Neuronal stem cell (in vitro differentiated cells): ENCODE results near the gene KCNQ1.
A peak's percentile ranks its signal among the peaks of the same experiment; 100 is the strongest.

ENCODE experiments used
- DNase-seq: peaks from one replicate; pipeline ENCODE4 v3.0.0-alpha.2; 2013; ENCODE audit warnings: low spot score
- H2AFZ ChIP-seq: one replicate; pipeline ENCODE4 v1.6.1; 2013; ENCODE audit warnings: mild to moderate bottlenecking, low read length, inconsistent platforms
- H2AK5ac ChIP-seq: 2 replicates; pipeline ENCODE4 v1.6.1; 2013; ENCODE audit warnings: low read depth, mild to moderate bottlenecking, inconsistent platforms, low read length, moderate library complexity, mixed read lengths
- H2BK120ac ChIP-seq: 2 replicates; pipeline ENCODE4 v1.6.1; 2013; ENCODE audit warnings: low read depth, mild to moderate bottlenecking, inconsistent platforms, low read length, moderate library complexity, mixed read lengths
- H2BK12ac ChIP-seq: one replicate; pipeline ENCODE4 v1.6.1; 2013; ENCODE audit warnings: low read length, inconsistent platforms
- H2BK15ac ChIP-seq: 2 replicates; pipeline ENCODE4 v1.6.1; 2013; ENCODE audit warnings: mild to moderate bottlenecking, low read length, inconsistent platforms, mixed read lengths
- H2BK5ac ChIP-seq: one replicate; pipeline ENCODE4 v1.6.1; 2013; ENCODE audit warnings: inconsistent platforms, mild to moderate bottlenecking, low read length, moderate library complexity
- H3K14ac ChIP-seq: one replicate; pipeline ENCODE4 v1.6.1; 2013; ENCODE audit warnings: low read length, inconsistent platforms
- H3K18ac ChIP-seq: 2 replicates; pipeline ENCODE4 v1.6.1; 2013; ENCODE audit warnings: low read length, inconsistent platforms
- H3K23ac ChIP-seq: 2 replicates; pipeline ENCODE4 v1.6.1; 2013; ENCODE audit warnings: low read depth, mild to moderate bottlenecking, mixed read lengths, low read length, inconsistent platforms; ENCODE audit not compliant: poor library complexity
- H3K27ac ChIP-seq: replicated peaks from 3 replicates; pipeline ENCODE4 v1.5.1; 2013; ENCODE audit warnings: low read length, inconsistent platforms
- H3K27me3 ChIP-seq, 3 experiments: 2 replicates each; pipeline ENCODE4 v1.6.1; 2013; ENCODE audit warnings: low read length in 3 of 3, mild to moderate bottlenecking in 2 of 3, inconsistent platforms in 1 of 3, low read depth in 1 of 3, mixed read lengths in 1 of 3, moderate library complexity in 1 of 3; ENCODE audit not compliant: control insufficient read depth in 3 of 3, insufficient read depth in 3 of 3
- H3K36me3 ChIP-seq, 2 donors: replicated peaks in 1 of 2; 2 replicates each; pipeline ENCODE4 v1.6.1; 2013; ENCODE audit warnings: low read length in 2 of 2; ENCODE audit not compliant: control insufficient read depth in 2 of 2, insufficient read depth in 2 of 2
- H3K4ac ChIP-seq: 2 replicates; pipeline ENCODE4 v1.6.1; 2013; ENCODE audit warnings: inconsistent platforms, mild to moderate bottlenecking, low read length, moderate library complexity
- H3K4me1 ChIP-seq, 2 donors: 1 replicate in 1 of 2; 2 replicates in 1 of 2; pipeline ENCODE4 v1.6.1; 2013; ENCODE audit warnings: low read length in 2 of 2, low read depth in 1 of 2; ENCODE audit not compliant: control insufficient read depth in 2 of 2, insufficient read depth in 1 of 2
- H3K4me2 ChIP-seq: one replicate; pipeline ENCODE4 v1.6.1; 2013; ENCODE audit warnings: mild to moderate bottlenecking, low read length, inconsistent platforms; ENCODE audit not compliant: insufficient read depth, poor library complexity, severe bottlenecking
- H3K4me3 ChIP-seq, 2 donors: 2 replicates each; pipeline ENCODE4 v1.5.1; 2013; ENCODE audit warnings: low read length in 2 of 2, mild to moderate bottlenecking in 2 of 2, inconsistent platforms in 1 of 2, moderate library complexity in 1 of 2
- H3K79me1 ChIP-seq: one replicate; pipeline ENCODE4 v1.6.1; 2013; ENCODE audit warnings: low read depth, mild to moderate bottlenecking, inconsistent platforms, low read length, moderate library complexity
- H3K9ac ChIP-seq: one replicate; pipeline ENCODE4 v1.6.1; 2013; ENCODE audit warnings: mild to moderate bottlenecking, low read depth, low read length, inconsistent platforms; ENCODE audit not compliant: poor library complexity
- H3K9me3 ChIP-seq, 2 donors: replicated peaks in 1 of 2; 2 replicates each; pipeline versions ENCODE3 to v1.6.1; 2013; ENCODE audit warnings: low read length in 2 of 2, mild to moderate bottlenecking in 2 of 2, inconsistent platforms in 1 of 2, low read depth in 1 of 2, mixed read lengths in 1 of 2, moderate library complexity in 1 of 2; ENCODE audit not compliant: control insufficient read depth in 2 of 2, insufficient read depth in 1 of 2
- H4K8ac ChIP-seq: one replicate; pipeline ENCODE4 v1.6.1; 2013; ENCODE audit warnings: low read depth, mild to moderate bottlenecking, inconsistent platforms, low read length, moderate library complexity
- H4K91ac ChIP-seq: one replicate; pipeline ENCODE4 v1.6.1; 2013; ENCODE audit warnings: low read length, low read depth, mild to moderate bottlenecking, inconsistent platforms; ENCODE audit not compliant: poor library complexity
- WGBS, 2 donors: extraction: QIAGEN DNeasy Blood & Tissue Kit; methylation state at CpG; one replicate each; pipeline ENCODE4 v1.1.7; 2013; ENCODE audit warnings: missing lambda C conversion rate in 2 of 2, mixed read lengths in 1 of 2; ENCODE audit not compliant: insufficient read length in 2 of 2, insufficient replicate concordance in 1 of 2; ENCODE audit errors: extremely low coverage in 2 of 2; 5-methylcytosine and 5-hydroxymethylcytosine counted together

KCNQ1 gene

GRCh38 chr11:2748814-2749554 lies 304.2 kb downstream of the KCNQ1 start:
- Histone ChIP-seq H3K18ac (peak overlapping the region; percentile 82), H3K9ac (peak overlapping the region; percentile 9), H2BK15ac (peak overlapping the region; percentile 66), H4K8ac (no peak overlapping the region), H2BK12ac (peak overlapping the region; percentile 52), H3K23ac (no peak overlapping the region), H3K14ac (no peak overlapping the region), H3K9me3 (no peaks in the 10 kb centered on the region), H3K4me1 (peaks cover 0 to 9% of the 10 kb centered on the region in 2 donors), H2AFZ (no peak overlapping the region), H3K27me3 (peaks cover 0 to 37% (median 0%) of the 10 kb centered on the region in 3 experiments), H3K27ac (no peak overlapping the region), H3K4me2 (no peak overlapping the region), H3K4me3 (no peak overlapping the region), H3K36me3 (no peaks in the 10 kb centered on the region), H2AK5ac (peak overlapping the region; percentile 89), H4K91ac (peak overlapping the region; percentile 60), H2BK5ac (peak overlapping the region; percentile 39), H3K79me1 (no peaks in the 10 kb centered on the region), H2BK120ac (no peak overlapping the region), H3K4ac (no peak overlapping the region)
- no CpG with 5 or more reads among the region's 17 CpGs for WGBS, 2 donors
- DNase-seq: no peak

- Histone ChIP-seq H4K91ac (peak overlapping the region; percentile 25), H2AK5ac (peak overlapping the region; percentile 47), H4K8ac (no peak overlapping the region), H3K4me1 (peaks cover 0 to 9% of the 10 kb centered on the region in 2 donors), H3K4ac (no peak overlapping the region), H2BK120ac (no peak overlapping the region), H3K4me2 (no peak overlapping the region), H3K27ac (no peak overlapping the region), H3K36me3 (no peaks in the 10 kb centered on the region), H2BK15ac (peak overlapping the region; percentile 38), H3K18ac (peak overlapping the region; percentile 61), H2BK5ac (peak overlapping the region; percentile 42), H3K23ac (peak overlapping the region; percentile 2), H3K14ac (peak overlapping the region; percentile 5), H3K9me3 (no peaks in the 10 kb centered on the region), H3K27me3 (peaks cover 0 to 29% (median 0%) of the 10 kb centered on the region in 3 experiments), H3K79me1 (no peaks in the 10 kb centered on the region), H2BK12ac (no peak overlapping the region), H3K9ac (no peak overlapping the region), H2AFZ (no peak overlapping the region), H3K4me3 (no peak overlapping the region)
- no peak for DNase-seq
- whole genome bisulfite sequencing, 2 donors: no CpG with 5 or more reads among the region's 9 CpGs
Measured at GRCh38 chr11:2750101-2750681, 305.4 kb downstream of the KCNQ1 start.

DNA sequence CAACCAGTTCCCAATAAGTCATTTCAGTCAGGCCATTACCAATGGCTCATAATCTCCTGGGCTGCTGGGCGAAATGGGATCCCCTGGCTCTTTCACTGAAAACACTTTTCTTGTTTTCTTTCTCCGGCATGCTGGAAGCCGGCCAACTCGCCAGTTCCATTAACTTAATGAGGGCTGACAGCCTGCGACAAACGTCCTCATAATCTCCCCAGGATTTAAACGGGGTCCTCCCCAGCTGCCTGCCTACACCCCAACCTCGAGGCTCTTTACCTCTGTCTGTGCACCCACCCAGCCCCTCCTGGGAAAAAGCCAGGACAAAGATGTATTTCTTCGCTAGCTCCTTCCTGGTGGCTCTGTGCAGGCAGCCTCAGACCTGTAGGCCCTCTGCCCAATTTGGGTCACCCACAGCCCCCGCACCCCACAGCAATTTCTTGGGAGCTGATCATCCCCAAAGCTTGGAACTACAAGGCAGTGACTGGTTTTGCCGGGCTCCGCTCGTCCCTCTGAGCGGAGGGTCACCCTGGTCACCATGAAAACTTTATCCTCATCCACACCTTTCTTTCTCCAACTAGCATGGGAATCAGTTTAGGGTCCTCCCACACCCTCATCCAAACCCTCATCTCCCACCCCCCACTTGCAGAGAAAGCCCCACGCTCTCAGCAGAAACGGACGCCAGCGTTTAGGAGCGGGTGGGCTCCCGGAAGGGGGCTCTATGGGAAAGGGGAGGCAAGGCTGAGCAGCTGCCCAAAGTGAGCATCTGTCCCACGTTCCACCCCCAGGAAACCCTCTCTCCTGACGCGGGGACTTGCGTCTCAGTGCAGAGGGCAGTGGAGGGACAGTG lies 306.1 kb downstream of the KCNQ1 start:
- no peak overlapping the region for H3K9ac ChIP-seq
- H2BK15ac ChIP-seq: no peak overlapping the region
- H3K4me3 ChIP-seq: no peak overlapping the region
- DNase-seq: no peak
- no peaks in the 10 kb centered on the region for H3K9me3 ChIP-seq
- H3K36me3 ChIP-seq: no peaks in the 10 kb centered on the region
- H2BK120ac ChIP-seq: no peak overlapping the region
- H3K23ac ChIP-seq: no peak overlapping the region
- H3K79me1 ChIP-seq: no peaks in the 10 kb centered on the region
- H3K14ac ChIP-seq: no peak overlapping the region
- no peak overlapping the region for H3K4ac ChIP-seq
- peak overlapping the region; percentile 51 for H3K18ac ChIP-seq
- WGBS, 2 donors: no CpG with 5 or more reads among the region's 24 CpGs
- H3K27ac ChIP-seq: no peak overlapping the region
- peaks cover 0 to 9% of the 10 kb centered on the region in 2 donors for H3K4me1 ChIP-seq
- peaks cover 0 to 25% (median 0%) of the 10 kb centered on the region in 3 experiments for H3K27me3 ChIP-seq
- H2AK5ac ChIP-seq: no peak overlapping the region
- H2AFZ ChIP-seq: no peak overlapping the region
- no peak overlapping the region for H2BK5ac ChIP-seq
- H4K8ac ChIP-seq: no peak overlapping the region
- H2BK12ac ChIP-seq: no peak overlapping the region
- no peak overlapping the region for H3K4me2 ChIP-seq
- no peak overlapping the region for H4K91ac ChIP-seq
